Ectodermal cell (in vitro differentiated cells): ENCODE measurements around the gene PSENEN.

ENCODE experiments used
- H3K27ac ChIP-seq: 2 replicates; pipeline ENCODE4 v1.7.0; 2013; ENCODE audit warnings: mild to moderate bottlenecking, low read depth, low read length; ENCODE audit not compliant: insufficient read depth, poor library complexity, severe bottlenecking
- H3K27me3 ChIP-seq: 2 replicates; pipeline ENCODE4 v1.7.0; 2013; ENCODE audit warnings: mild to moderate bottlenecking, low read length; ENCODE audit not compliant: insufficient read depth, control insufficient read depth, poor library complexity, severe bottlenecking
- H3K36me3 ChIP-seq: one replicate; pipeline ENCODE4 v1.7.0; 2013; ENCODE audit warnings: low read length; ENCODE audit not compliant: control insufficient read depth, insufficient read depth
- H3K4me1 ChIP-seq: one replicate; pipeline ENCODE4 v1.7.0; 2013; ENCODE audit warnings: low read length; ENCODE audit not compliant: control insufficient read depth, insufficient read depth
- H3K4me3 ChIP-seq: 2 replicates; pipeline ENCODE4 v1.7.0; 2013; ENCODE audit warnings: low read depth, low read length, control low read depth; ENCODE audit not compliant: insufficient read depth
- H3K9me3 ChIP-seq: 2 replicates; pipeline ENCODE4 v1.7.0; 2013; ENCODE audit warnings: mild to moderate bottlenecking, low read length, moderate library complexity; ENCODE audit not compliant: control insufficient read depth
- WGBS, 2 experiments: methylation state at CpG; one replicate each; pipeline ENCODE4 v1.1.7; 2013; ENCODE audit warnings: missing lambda C conversion rate in 2 of 2; 5-methylcytosine and 5-hydroxymethylcytosine counted together

PSENEN gene

DNA sequence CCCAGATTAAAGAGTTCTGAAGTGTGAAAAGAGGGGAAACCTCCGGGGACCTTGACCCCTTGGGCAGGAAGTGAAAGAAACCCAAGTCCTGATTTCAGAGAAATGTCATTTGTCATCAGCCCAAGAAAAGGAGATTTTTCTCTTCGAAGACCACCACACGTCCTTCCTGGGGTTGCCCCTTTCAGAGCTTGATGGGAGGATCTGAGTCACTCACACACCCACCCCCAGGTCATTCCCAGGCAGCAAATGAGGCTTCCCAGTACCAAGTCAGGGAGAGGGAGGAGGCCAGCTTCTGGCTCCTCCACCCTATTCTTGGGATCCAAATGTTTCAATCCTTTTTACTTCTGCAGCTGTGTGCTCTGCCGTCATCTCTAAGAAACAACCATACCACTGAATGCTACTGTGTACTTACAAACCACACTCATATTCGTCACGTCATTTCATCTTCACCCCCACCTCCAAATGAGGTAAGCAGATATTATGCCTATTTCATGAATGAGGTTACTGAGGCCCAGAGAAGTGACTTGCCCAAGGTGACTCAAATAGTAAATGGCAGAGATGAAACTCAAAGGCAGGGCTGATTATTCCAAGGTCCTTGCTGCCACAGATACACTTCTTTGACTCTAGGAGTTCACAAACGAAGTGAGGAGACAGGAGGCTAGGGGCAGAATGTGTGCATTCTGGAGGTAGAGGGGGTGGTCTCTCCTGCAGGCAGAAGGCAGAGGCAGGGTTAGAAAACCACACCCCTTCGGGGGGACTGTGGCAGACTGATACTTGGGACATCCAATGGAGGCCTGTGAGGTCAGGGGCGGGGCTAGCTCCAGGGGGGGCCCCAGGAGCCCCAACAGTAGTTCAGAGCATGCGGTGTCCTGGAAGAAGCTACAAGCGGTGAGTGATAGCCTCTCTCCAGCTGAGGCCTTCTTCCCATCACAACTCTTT lies 32.6 kb upstream of the PSENEN start:
- Histone ChIP-seq H3K27ac (no peak overlapping the region), H3K36me3 (no peaks in the 10 kb centered on the region), H3K9me3 (no peaks in the 10 kb centered on the region), H3K27me3 (peaks cover 29% of the 10 kb centered on the region), H3K4me1 (peaks cover 20% of the 10 kb centered on the region), H3K4me3 (no peak overlapping the region)
- 79 to 84% methylated on average over 9 to 11 of the region's 11 CpGs for WGBS, 2 experiments

DNA sequence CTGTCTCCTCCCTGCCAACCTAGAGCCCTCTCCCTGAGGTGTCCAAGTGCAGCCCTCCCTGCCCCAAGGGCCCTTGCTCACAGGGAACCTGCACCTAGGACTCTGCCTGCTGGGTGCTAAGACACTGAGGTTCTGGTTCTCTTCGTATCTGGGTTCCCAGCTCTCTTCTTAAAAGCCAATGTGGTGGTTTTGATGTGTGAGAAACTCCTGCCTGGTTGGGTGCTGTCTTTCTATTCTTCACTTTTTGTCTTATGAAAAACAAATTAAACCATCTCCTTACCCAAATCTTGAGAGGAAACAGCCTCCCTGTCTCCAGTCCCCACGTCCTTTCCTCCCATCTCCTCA lies 32.0 kb upstream of the PSENEN start:
- Histone ChIP-seq H3K27me3 (peaks cover 29% of the 10 kb centered on the region), H3K36me3 (no peaks in the 10 kb centered on the region), H3K27ac (no peak overlapping the region), H3K9me3 (no peaks in the 10 kb centered on the region), H3K4me1 (peaks cover 20% of the 10 kb centered on the region), H3K4me3 (no peak overlapping the region)
- WGBS, 2 experiments, result 81 to 88% methylated on average over 2 of the region's 2 CpGs

- Histone ChIP-seq H3K36me3 (no peaks in the 10 kb centered on the region), H3K9me3 (no peaks in the 10 kb centered on the region), H3K4me3 (no peak overlapping the region), H3K27me3 (peaks cover 29% of the 10 kb centered on the region), H3K27ac (no peak overlapping the region), H3K4me1 (peaks cover 23% of the 10 kb centered on the region)
- WGBS, 2 experiments, result 90% methylated on average over 12 of the region's 12 CpGs
These were observed 31.5 kb upstream of the PSENEN start for GRCh38 chr19:35713904-35714495.

- H3K4me3 ChIP-seq, result no peak overlapping the region
- H3K27me3 ChIP-seq, result peaks cover 29% of the 10 kb centered on the region
- no peaks in the 10 kb centered on the region for H3K9me3 ChIP-seq
- 56 to 60% methylated on average over 14 of the region's 14 CpGs for WGBS, 2 experiments
- no peak overlapping the region for H3K27ac ChIP-seq
- H3K4me1 ChIP-seq, result peaks cover 27% of the 10 kb centered on the region
- H3K36me3 ChIP-seq, result peaks cover under 1% of the 10 kb centered on the region
These were observed 30.7 kb upstream of the PSENEN start for GRCh38 chr19:35714601-35715354.

DNA sequence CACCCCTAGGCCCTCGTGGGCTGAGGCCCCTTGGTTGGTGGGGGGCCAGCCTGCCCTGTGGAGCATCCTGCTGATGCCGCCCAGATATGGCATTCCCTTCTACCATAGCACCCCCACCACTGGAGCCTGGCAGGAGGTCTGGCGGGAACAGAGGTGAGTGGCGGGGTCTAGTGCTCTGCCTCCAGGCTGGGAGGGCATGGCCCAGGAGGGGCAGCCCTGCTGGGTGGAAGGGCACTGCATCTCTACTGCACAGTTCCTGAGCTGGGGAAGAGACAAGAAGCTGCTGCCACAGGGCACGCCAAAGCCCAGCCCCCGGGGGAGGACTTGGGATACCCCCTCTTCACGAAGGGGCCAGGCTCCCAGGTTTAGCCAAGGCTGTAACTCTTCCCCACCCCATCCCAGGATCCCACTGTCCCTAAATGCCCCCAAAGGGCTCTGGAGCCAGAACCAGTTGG lies 30.1 kb upstream of the PSENEN start:
- Histone ChIP-seq H3K4me3 (peak overlapping the region; percentile 66), H3K4me1 (peaks cover 27% of the 10 kb centered on the region)
- WGBS, 2 experiments, result 77 to 80% methylated on average over 7 of the region's 7 CpGs

GRCh38 chr19:35715981-35716800 lies 29.3 kb upstream of the PSENEN start:
- peaks cover 6% of the 10 kb centered on the region for H3K36me3 ChIP-seq
- peak overlapping the region; percentile 87 for H3K27ac ChIP-seq
- H3K4me1 ChIP-seq, result peaks cover 27% of the 10 kb centered on the region
- no peaks in the 10 kb centered on the region for H3K9me3 ChIP-seq
- peak overlapping the region; percentile 66 for H3K4me3 ChIP-seq
- peaks cover 29% of the 10 kb centered on the region for H3K27me3 ChIP-seq
- WGBS, 2 experiments, result 5% methylated on average over 52 of the region's 52 CpGs

More for the DNA sequence above, 30.1 kb upstream of the PSENEN start:
- Histone ChIP-seq H3K27ac (no peak overlapping the region), H3K27me3 (peaks cover 29% of the 10 kb centered on the region), H3K36me3 (peaks cover 6% of the 10 kb centered on the region), H3K9me3 (no peaks in the 10 kb centered on the region)

- Histone ChIP-seq H3K4me3 (peak overlapping the region; percentile 66), H3K27me3 (peaks cover 29% of the 10 kb centered on the region), H3K27ac (peak overlapping the region; percentile 87), H3K4me1 (peaks cover 27% of the 10 kb centered on the region), H3K36me3 (peaks cover 6% of the 10 kb centered on the region), H3K9me3 (no peaks in the 10 kb centered on the region)
- WGBS, 2 experiments, result 0% methylated on average over 77 of the region's 77 CpGs
These were observed 28.4 kb upstream of the PSENEN start for GRCh38 chr19:35716801-35717664.

DNA sequence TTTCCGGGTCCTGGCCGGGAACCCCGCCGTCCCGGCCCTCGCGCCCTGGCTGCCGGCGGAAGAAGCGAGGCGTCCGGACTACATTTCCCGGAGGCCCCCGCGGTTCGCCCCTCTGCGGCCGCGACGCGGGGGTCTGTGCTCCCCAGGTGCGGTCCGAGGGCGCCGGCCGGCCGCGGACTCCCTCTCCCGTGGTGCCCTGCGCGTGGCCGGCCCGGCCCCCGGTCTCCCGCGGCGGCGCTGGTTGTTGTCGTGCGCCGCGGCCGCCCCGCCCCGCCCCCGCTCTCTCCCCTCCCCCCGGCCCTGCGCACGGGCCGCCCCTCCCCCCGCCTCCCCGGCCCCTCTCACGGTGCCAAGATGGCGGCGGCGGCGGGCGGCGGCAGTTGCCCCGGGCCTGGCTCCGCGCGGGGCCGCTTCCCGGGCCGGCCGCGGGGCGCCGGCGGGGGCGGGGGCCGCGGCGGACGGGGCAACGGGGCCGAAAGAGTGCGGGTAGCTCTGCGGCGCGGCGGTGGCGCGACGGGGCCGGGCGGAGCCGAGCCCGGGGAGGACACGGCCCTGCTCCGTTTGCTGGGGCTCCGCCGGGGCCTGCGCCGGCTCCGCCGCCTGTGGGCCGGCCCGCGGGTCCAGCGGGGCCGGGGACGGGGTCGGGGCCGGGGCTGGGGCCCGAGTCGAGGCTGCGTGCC lies 27.6 kb upstream of the PSENEN start, which contains the start of gene KMT2B:
Gene KMT2B, plus strand, starts transcription at position 339 of the 680 bp plus-strand sequence. Its CDS starts 16 bp downstream, at position 355.
- Histone ChIP-seq H3K27me3 (peaks cover 29% of the 10 kb centered on the region), H3K4me1 (peaks cover 27% of the 10 kb centered on the region), H3K4me3 (peak within 1 kb of the TSS; percentile 70), H3K27ac (peak within 1 kb of the TSS; percentile 87), H3K36me3 (peaks cover 13% of the 10 kb centered on the region), H3K9me3 (no peaks in the 10 kb centered on the region)
- WGBS, 2 experiments, result 0% methylated on average over 99 to 107 of the region's 109 CpGs
